A673 (cell line): ENCODE data around the gene COL4A6. TPM values are rescaled to one million over a fixed set of nuclear protein-coding genes. Genes with fewer than 3 reads are reported as not detected.
A peak's percentile ranks its signal among the peaks of the same experiment; 100 is the strongest.

Source experiments
- BruUV-seq: library from RNA; stranded (reverse); fragments of 400-500 nt; replicated peaks from 2 replicates; lab custom pipeline; 2021; lab: Mats Ljungman, UMichigan
- CTCF ChIA-PET: fragments of 300-600 bp; sonication (Branson Sonifier 250); formaldehyde crosslinking; loops from one replicate; lab custom pipeline; 2022; ENCODE audit warnings: antibody characterized with exemption; lab: Charles Lee
- POLR2A ChIA-PET: fragments of 300-600 bp; sonication (Branson Sonifier 250); formaldehyde crosslinking; loops from one replicate; lab custom pipeline; 2022; ENCODE audit warnings: antibody characterized with exemption; ENCODE audit not compliant: low non-redundant PET; lab: Charles Lee
- DNase-seq: peaks from one replicate; pipeline ENCODE4 v3.0.0-alpha.2; 2015; ENCODE audit warnings: low spot score
- H3K27ac ChIP-seq: fragments of 200-600 bp; sonication (generic); 2 replicates; pipeline ENCODE4 v1.5.1; 2016; ENCODE audit warnings: mixed run types, low read depth, mild to moderate bottlenecking, mixed read lengths, antibody characterized with exemption, low read length; ENCODE audit not compliant: poor library complexity, severe bottlenecking
- H3K27me3 ChIP-seq: fragments of 200-600 bp; sonication (generic); replicated peaks from 2 replicates; pipeline ENCODE4 v1.6.1; 2017; ENCODE audit warnings: mixed run types, low read depth, mild to moderate bottlenecking, mixed read lengths, antibody characterized with exemption, low read length; ENCODE audit not compliant: insufficient read depth, poor library complexity
- H3K36me3 ChIP-seq: fragments of 200-600 bp; sonication (generic); 2 replicates; pipeline ENCODE4 v1.6.1; 2016; ENCODE audit warnings: mixed run types, mild to moderate bottlenecking, mixed read lengths, antibody characterized with exemption, low read length; ENCODE audit not compliant: insufficient read depth, poor library complexity, severe bottlenecking
- H3K4me1 ChIP-seq: fragments of 200-600 bp; sonication (generic); 2 replicates; pipeline ENCODE4 v1.6.1; 2017; ENCODE audit warnings: mixed run types, mild to moderate bottlenecking, mixed read lengths, antibody characterized with exemption, low read length; ENCODE audit not compliant: insufficient read depth, poor library complexity, severe bottlenecking
- H3K4me3 ChIP-seq: fragments of 200-600 bp; sonication (generic); 2 replicates; pipeline ENCODE4 v1.5.1; 2016; ENCODE audit warnings: low read depth, mixed run types, mild to moderate bottlenecking, mixed read lengths, low read length; ENCODE audit not compliant: poor library complexity, severe bottlenecking
- H3K9me3 ChIP-seq: fragments of 200-600 bp; sonication (generic); 2 replicates; pipeline ENCODE4 v1.6.1; 2016; ENCODE audit warnings: mixed run types, low read depth, mild to moderate bottlenecking, mixed read lengths, antibody characterized with exemption, low read length; ENCODE audit not compliant: poor library complexity, severe bottlenecking
- EZH2 ChIP-seq: fragments of 200-600 bp; sonication (generic); IDR thresholded peaks from 2 replicates; pipeline ENCODE4 v1.6.1; 2017; ENCODE audit warnings: borderline replicate concordance, low read depth, mild to moderate bottlenecking, mixed read lengths, antibody characterized with exemption, low read length; ENCODE audit not compliant: poor library complexity, severe bottlenecking
- intact Hi-C: fragments of 100-400 bp; cut with micrococcal nuclease; formaldehyde crosslinking; loops from one replicate; pipeline ENCODE4 v1.10.0; 2022; ENCODE audit not compliant: unreplicated experiment
- total RNA-seq: library from RNA; stranded (reverse); gene quantifications from 2 replicates; pipeline ENCODE4 v1.2.3, GENCODE V29; 2021
- TF ChIP-seq, protein P1 (sequence below): fragments of 300-800, 200-600 bp; sonication (generic); conservative IDR thresholded peaks from 2 replicates; pipeline ENCODE4 v1.5.1; 2017; ENCODE audit warnings: low read depth, mild to moderate bottlenecking, antibody characterized with exemption, low read length, moderate library complexity, mixed read lengths

The COL4A6 gene
- total RNA-seq, 1 experiment from 2014 or later = not detected

DNA sequence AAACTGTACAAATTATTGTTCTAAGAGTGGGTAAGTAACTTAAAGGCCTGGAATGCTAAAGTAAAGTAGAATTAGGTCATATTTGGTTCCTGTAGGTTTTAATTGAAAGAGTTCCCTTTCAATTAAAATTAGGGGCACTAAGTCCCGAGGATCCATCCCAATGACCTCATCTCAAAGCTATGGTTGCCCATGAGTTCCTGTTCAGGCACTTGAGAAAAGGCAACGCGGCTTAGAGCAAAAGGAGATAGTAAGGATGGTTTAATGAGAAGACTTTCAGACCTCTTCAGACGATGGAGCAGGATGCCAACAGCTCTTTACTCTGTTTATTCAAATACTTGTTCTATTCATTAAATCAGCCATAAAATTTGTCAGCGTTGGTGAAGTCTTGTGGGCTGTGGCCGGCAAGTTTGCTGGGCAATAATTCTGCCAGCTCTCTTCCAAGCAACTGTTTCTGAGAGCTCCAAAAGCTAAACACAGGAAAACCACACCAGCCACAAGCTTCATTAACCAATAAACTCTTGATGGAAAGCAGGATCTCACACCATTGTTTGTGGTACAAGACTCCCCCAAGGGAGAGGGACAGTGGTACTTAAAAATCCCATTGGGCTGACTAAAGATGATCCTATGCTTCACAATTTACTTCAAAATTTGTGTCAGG, 167.4 kb downstream of the COL4A6 start:
- CTCF ChIA-PET = no interaction called here
- no peak overlapping the region for H3K27ac ChIP-seq

DNA sequence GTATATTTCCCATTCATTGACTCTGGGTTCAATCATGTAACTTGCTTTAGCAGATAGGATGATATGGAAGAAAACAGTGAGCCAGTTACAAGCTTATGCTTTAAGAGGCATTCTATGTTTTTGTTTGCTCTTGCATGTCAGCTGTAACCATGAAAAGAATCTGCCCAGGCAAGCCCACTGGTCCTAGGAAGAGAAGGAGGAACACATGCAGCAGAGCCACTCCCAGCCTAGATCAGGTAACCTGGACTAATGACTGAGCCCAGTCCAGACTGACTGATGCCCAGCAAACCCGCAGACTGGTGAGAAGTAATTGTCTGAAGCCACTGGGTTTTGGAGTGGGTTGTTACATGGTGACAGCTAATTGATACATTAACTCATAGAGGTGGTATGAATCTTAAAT, 167.9 kb downstream of the COL4A6 start:
- no peak overlapping the region for H3K4me3 ChIP-seq
- intact Hi-C loops = no loop called here
- no peaks in the 10 kb centered on the region for H3K4me1 ChIP-seq
- no peaks in the 10 kb centered on the region for H3K9me3 ChIP-seq
- no peak overlapping the region for H3K27ac ChIP-seq
- no peaks in the 10 kb centered on the region for H3K36me3 ChIP-seq
- no peak for TF ChIP-seq EZH2
- TF ChIP-seq, protein P1, sequence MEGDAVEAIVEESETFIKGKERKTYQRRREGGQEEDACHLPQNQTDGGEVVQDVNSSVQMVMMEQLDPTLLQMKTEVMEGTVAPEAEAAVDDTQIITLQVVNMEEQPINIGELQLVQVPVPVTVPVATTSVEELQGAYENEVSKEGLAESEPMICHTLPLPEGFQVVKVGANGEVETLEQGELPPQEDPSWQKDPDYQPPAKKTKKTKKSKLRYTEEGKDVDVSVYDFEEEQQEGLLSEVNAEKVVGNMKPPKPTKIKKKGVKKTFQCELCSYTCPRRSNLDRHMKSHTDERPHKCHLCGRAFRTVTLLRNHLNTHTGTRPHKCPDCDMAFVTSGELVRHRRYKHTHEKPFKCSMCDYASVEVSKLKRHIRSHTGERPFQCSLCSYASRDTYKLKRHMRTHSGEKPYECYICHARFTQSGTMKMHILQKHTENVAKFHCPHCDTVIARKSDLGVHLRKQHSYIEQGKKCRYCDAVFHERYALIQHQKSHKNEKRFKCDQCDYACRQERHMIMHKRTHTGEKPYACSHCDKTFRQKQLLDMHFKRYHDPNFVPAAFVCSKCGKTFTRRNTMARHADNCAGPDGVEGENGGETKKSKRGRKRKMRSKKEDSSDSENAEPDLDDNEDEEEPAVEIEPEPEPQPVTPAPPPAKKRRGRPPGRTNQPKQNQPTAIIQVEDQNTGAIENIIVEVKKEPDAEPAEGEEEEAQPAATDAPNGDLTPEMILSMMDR = no peak
- POLR2A ChIA-PET = no interaction called here
- H3K27me3 ChIP-seq = peaks cover 5% of the 10 kb centered on the region
- CTCF ChIA-PET = no interaction called here
- no peak for DNase-seq
- no TSS peak for BruUV-seq

More for the DNA sequence above, 167.4 kb downstream of the COL4A6 start:
- POLR2A ChIA-PET = no interaction called here
- H3K9me3 ChIP-seq = no peaks in the 10 kb centered on the region
- H3K27me3 ChIP-seq = peaks cover 5% of the 10 kb centered on the region
- peak; percentile 11 for DNase-seq
- H3K4me1 ChIP-seq = no peaks in the 10 kb centered on the region
- no TSS peak for BruUV-seq
- H3K4me3 ChIP-seq = no peak overlapping the region
- no peaks in the 10 kb centered on the region for H3K36me3 ChIP-seq
- no peak for TF ChIP-seq EZH2
- TF ChIP-seq, protein P1 = no peak
- intact Hi-C loops = no loop called here

DNA sequence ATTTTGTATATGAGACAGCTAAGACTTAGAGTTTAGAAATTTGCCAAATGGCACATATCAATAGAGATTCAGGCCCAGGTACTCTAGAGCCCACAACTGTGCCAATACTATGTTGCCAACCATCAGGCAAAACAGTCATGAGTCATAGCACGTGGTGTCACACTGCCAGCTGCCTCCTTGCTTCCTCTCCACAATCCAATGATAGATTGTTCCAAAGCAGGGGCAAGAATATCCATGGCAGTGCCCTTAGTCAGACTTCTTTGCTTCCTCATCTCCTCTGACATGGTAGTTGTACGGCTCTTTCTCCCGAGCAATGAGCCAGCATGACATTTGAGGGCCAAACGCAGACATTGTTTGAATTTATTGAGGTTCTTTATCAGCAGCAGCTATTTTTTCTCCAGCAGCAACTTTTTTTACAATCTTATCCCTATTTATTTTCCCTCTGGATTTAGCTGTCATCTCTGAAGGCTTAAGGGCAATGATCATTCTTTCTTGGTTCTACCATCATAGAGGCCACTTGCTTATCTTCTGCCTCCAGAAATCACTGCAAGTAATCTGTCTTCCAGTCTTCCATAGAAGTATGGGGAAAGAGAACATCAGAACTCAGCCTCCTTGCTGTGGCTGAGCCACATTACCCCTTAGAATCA, 169.7 kb downstream of the COL4A6 start:
- Histone ChIP-seq H3K4me3 (no peak overlapping the region), H3K4me1 (no peaks in the 10 kb centered on the region), H3K9me3 (no peaks in the 10 kb centered on the region), H3K36me3 (no peaks in the 10 kb centered on the region), H3K27me3 (peaks cover 5% of the 10 kb centered on the region), H3K27ac (no peak overlapping the region)
- BruUV-seq = no TSS peak
- POLR2A ChIA-PET = no interaction called here
- intact Hi-C loops = no loop called here
- TF ChIP-seq, protein P1 = no peak
- TF ChIP-seq EZH2 = no peak
- CTCF ChIA-PET = no interaction called here
- DNase-seq = no peak
